PFSK-1 (cell line): Measurements from ENCODE around the gene MAP1B.

Experiments
- FOXP2 ChIP-seq: optimal IDR thresholded peaks from 2 replicates; pipeline ENCODE3; 2011; ENCODE audit warnings: borderline replicate concordance, control low read depth, inconsistent platforms; ENCODE audit not compliant: insufficient read depth; ENCODE audit errors: extremely low read length, extremely low read depth
- POLR2AphosphoS5 ChIP-seq: IDR thresholded peaks from 2 replicates; pipeline ENCODE4 v1.6.1; 2012; ENCODE audit warnings: low read depth, mild to moderate bottlenecking, control low read depth, low read length, moderate library complexity
- TAF1 ChIP-seq: IDR thresholded peaks from 2 replicates; pipeline ENCODE4 v1.6.1; 2012; ENCODE audit warnings: low read length, control low read depth, borderline replicate concordance; ENCODE audit not compliant: insufficient read depth

DNA sequence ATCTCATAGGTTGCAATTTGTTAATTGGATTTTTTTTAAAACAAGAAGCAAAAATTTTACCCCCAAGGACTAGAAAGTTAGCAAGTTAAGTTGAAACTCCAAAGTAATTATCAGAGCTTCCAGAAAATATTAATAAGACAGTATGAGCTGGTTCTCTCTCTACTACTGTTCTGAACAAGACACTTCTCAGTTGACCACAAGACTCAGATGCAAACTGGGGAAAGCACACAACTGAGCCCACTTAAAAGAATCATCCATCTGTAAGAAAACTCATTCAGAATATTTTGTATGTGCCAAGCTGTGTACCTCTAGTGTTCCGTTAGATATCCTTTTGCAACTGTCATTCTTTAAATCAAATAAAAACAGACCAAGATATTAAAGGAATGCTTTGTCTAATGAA is 60.0 kb downstream of the MAP1B start:
- no peak for TF ChIP-seq POLR2AphosphoS5
- TF ChIP-seq TAF1, result no peak
- TF ChIP-seq FOXP2, result no peak
